Measurements from ENCODE around the gene FBXW5. TPM values are rescaled to one million over a fixed set of nuclear protein-coding genes. Genes with fewer than 3 reads are reported as not detected.
A peak's percentile ranks its signal among the peaks of the same experiment; 100 is the strongest.

Gene FBXW5
- total and polyA plus RNA-seq, 9 of the 15 experiments (the other 6 are each of a cell fraction or from before 2014, with no cell fraction given) = 0.21 to 128 (median 37.0) TPM

- TF ChIP-seq, protein P1, sequence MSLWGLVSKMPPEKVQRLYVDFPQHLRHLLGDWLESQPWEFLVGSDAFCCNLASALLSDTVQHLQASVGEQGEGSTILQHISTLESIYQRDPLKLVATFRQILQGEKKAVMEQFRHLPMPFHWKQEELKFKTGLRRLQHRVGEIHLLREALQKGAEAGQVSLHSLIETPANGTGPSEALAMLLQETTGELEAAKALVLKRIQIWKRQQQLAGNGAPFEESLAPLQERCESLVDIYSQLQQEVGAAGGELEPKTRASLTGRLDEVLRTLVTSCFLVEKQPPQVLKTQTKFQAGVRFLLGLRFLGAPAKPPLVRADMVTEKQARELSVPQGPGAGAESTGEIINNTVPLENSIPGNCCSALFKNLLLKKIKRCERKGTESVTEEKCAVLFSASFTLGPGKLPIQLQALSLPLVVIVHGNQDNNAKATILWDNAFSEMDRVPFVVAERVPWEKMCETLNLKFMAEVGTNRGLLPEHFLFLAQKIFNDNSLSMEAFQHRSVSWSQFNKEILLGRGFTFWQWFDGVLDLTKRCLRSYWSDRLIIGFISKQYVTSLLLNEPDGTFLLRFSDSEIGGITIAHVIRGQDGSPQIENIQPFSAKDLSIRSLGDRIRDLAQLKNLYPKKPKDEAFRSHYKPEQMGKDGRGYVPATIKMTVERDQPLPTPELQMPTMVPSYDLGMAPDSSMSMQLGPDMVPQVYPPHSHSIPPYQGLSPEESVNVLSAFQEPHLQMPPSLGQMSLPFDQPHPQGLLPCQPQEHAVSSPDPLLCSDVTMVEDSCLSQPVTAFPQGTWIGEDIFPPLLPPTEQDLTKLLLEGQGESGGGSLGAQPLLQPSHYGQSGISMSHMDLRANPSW (CRISPR knock-in tag; IDR thresholded peaks at IDR 0.05) = peak; percentile 96
- TF ChIP-seq NR2C2 (CRISPR knock-in tag; IDR thresholded peaks at IDR 0.05) (no peak), NR2C2 (tag; IDR thresholded peaks at IDR 0.05) (peak; percentile 55; the same call in 1 of the 2 replicates), GTF2B (IDR thresholded peaks at IDR 0.05; ENCODE audit: extremely low read depth, insufficient read length) (no peak), THRB (CRISPR knock-in tag; conservative IDR thresholded peaks at IDR 0.05) (no peak), YY1 (IDR thresholded peaks at IDR 0.05; ENCODE audit: borderline replicate concordance in 1 of 3, control insufficient read depth in 1 of 3, extremely low read depth in 1 of 3, insufficient read depth in 3 of 3, insufficient read length in 1 of 3, insufficient replicate concordance in 2 of 3, low read depth in 1 of 3, low read length in 2 of 3) (peak in 2 of 3 experiments; percentile 83 to 88), SMARCA5 (IDR thresholded peaks at IDR 0.05) (no peak), ZNF133 (CRISPR knock-in tag; IDR thresholded peaks at IDR 0.05) (no peak), L3MBTL2 (IDR thresholded peaks at IDR 0.05) (peak; percentile 99), ZNF57 (CRISPR knock-in tag; IDR thresholded peaks at IDR 0.05) (0 out of 2 replicates have a peak, but pooled peaks have one; percentile 9), ZNF764 (CRISPR knock-in tag; IDR thresholded peaks at IDR 0.05; ENCODE audit: low read depth) (no peak), KLF10 (CRISPR knock-in tag; IDR thresholded peaks at IDR 0.05) (no peak), XRCC5 (IDR thresholded peaks at IDR 0.05; ENCODE audit: low read depth, low read length) (no peak), RAD51 (IDR thresholded peaks at IDR 0.05; ENCODE audit: borderline replicate concordance, low read depth) (no peak), MXI1 (IDR thresholded peaks at IDR 0.05; ENCODE audit: low read depth, low read length) (peak; percentile 81; the same call in 1 of the 2 replicates), TAL1 (IDR thresholded peaks at IDR 0.05) (no peak), HSF4 (CRISPR knock-in tag; IDR thresholded peaks at IDR 0.05; ENCODE audit: borderline replicate concordance) (no peak), IRF2 (CRISPR knock-in tag; IDR thresholded peaks at IDR 0.05) (no peak), PHB (CRISPR knock-in tag; IDR thresholded peaks at IDR 0.05) (no peak), ADNP (tag; IDR thresholded peaks at IDR 0.05) (no peak), PREB (CRISPR knock-in tag; IDR thresholded peaks at IDR 0.05) (no peak)
- TF ChIP-seq, protein P2, sequence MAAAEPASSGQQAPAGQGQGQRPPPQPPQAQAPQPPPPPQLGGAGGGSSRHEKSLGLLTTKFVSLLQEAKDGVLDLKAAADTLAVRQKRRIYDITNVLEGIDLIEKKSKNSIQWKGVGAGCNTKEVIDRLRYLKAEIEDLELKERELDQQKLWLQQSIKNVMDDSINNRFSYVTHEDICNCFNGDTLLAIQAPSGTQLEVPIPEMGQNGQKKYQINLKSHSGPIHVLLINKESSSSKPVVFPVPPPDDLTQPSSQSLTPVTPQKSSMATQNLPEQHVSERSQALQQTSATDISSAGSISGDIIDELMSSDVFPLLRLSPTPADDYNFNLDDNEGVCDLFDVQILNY (CRISPR knock-in tag; IDR thresholded peaks at IDR 0.05) = peak; percentile 62; the same call in 1 of the 2 replicates
Measured at GRCh38 chr9:136991993-136992818, 47.7 kb upstream of the FBXW5 start, which contains the start of gene PAXX (continued).

All from K562 (cell line).